Measurements from ENCODE around the gene LAMP2. TPM values are rescaled to one million over a fixed set of nuclear protein-coding genes. Genes with fewer than 3 reads are reported as not detected.

The LAMP2 gene
- total and polyA plus RNA-seq, 12 donors: 14.9 to 88.7 (median 59.0) TPM

DNA sequence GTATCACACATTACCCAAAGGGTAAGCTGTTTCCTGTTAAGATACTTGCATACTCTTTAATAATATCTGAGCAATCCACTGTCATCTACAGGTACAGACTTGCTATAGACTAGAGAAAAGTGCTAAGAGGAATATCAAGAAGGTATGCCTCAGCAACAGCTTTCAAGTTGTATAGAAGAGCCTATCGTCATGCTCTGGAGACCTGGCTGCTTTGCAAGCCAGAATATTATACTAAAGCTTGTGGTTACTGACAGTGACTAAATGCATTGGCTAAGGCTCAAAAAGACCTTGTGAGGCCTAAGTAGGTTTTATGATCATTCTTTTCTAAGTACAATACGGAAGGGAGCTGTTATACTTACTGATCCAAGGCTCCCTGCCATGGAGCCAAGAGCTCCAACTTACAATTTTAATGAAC, 11.3 kb downstream of the LAMP2 start:
- peaks cover 0 to 45% (median 12%) of the 10 kb centered on the region in 9 donors for H3K4me1 ChIP-seq

DNA sequence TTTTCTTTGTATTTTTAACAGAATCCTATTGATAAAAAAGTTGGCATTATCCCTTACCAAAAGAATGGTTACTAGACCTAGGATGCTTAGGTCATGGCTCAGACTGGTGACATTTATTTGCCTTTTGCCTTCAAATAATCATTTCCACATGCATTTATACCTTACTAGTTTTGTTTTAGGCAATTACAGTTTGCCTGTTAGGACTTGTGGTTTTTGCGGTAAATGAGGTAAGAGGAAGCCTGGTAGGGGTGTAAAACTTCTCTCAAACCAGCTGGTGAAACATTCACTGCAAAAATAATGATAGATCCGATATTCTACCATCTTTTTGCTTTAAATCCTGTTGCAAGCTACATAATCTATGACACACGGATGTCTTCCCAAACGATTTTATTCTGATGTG, 12.1 kb downstream of the LAMP2 start:
- intact Hi-C loops (cut with DNase I): loop anchor here in 2 of 10 donors (10.0 kb wide), 1 partner anchor 92 kb away; the partner anchor contains the start of gene ATP1B4 (in 2 of the 2)
- Histone ChIP-seq H3K27ac (no peak overlapping the region), H3K36me3 (peaks cover 0 to 32% (median 0%) of the 10 kb centered on the region in 9 donors), H3K4me1 (peaks cover 0 to 42% (median 10%) of the 10 kb centered on the region in 9 donors), H3K27me3 (no peaks in the 10 kb centered on the region), H3K9me3 (no peaks in the 10 kb centered on the region), H3K4me3 (no peak overlapping the region)
- DNase-seq (no peak), ATAC-seq (no peak)
- TF ChIP-seq, protein P1, sequence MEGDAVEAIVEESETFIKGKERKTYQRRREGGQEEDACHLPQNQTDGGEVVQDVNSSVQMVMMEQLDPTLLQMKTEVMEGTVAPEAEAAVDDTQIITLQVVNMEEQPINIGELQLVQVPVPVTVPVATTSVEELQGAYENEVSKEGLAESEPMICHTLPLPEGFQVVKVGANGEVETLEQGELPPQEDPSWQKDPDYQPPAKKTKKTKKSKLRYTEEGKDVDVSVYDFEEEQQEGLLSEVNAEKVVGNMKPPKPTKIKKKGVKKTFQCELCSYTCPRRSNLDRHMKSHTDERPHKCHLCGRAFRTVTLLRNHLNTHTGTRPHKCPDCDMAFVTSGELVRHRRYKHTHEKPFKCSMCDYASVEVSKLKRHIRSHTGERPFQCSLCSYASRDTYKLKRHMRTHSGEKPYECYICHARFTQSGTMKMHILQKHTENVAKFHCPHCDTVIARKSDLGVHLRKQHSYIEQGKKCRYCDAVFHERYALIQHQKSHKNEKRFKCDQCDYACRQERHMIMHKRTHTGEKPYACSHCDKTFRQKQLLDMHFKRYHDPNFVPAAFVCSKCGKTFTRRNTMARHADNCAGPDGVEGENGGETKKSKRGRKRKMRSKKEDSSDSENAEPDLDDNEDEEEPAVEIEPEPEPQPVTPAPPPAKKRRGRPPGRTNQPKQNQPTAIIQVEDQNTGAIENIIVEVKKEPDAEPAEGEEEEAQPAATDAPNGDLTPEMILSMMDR (IDR thresholded peaks at IDR 0.05): no peak
- WGBS, 2 donors: 56 to 73% methylated on average over 4 of the region's 4 CpGs

More for the DNA sequence above, 11.3 kb downstream of the LAMP2 start:
- Histone ChIP-seq H3K36me3 (peaks cover 0 to 32% (median 0%) of the 10 kb centered on the region in 9 donors), H3K9me3 (no peaks in the 10 kb centered on the region), H3K27ac (peak overlapping the region in 1 of 10 donors; percentile 60), H3K27me3 (no peaks in the 10 kb centered on the region), H3K4me3 (no peak overlapping the region)
- intact Hi-C loops (cut with DNase I): loop anchor here in 2 of 10 donors (10.0 kb wide), 1 partner anchor 93 kb away; the partner anchor contains the start of gene ATP1B4 (in 2 of the 2)
- TF ChIP-seq, protein P1 (IDR thresholded peaks at IDR 0.05): no peak
- WGBS, 2 donors: 38 to 42% methylated on average over 2 of the region's 2 CpGs
- DNase-seq: no peak
- peak in 1 of 8 donors; percentile 22 for ATAC-seq

GRCh38 chrX:120453985-120454384, 15.1 kb downstream of the LAMP2 start:
- Histone ChIP-seq H3K36me3 (peaks cover 0 to 55% (median 0%) of the 10 kb centered on the region in 9 donors), H3K4me1 (peaks cover 0 to 31% (median 10%) of the 10 kb centered on the region in 9 donors), H3K4me3 (no peak overlapping the region), H3K9me3 (no peaks in the 10 kb centered on the region), H3K27ac (no peak overlapping the region), H3K27me3 (no peaks in the 10 kb centered on the region)
- DNase-seq (no peak), ATAC-seq (no peak)
- 69 to 85% methylated on average over 5 of the region's 5 CpGs for WGBS, 2 donors
- intact Hi-C loops (cut with DNase I): loop anchor here in 2 of 10 donors (10.0 kb wide), 1 partner anchor 89 kb away; the partner anchor contains the start of gene ATP1B4 (in 2 of the 2)
- TF ChIP-seq, protein P1 (IDR thresholded peaks at IDR 0.05): no peak

DNA sequence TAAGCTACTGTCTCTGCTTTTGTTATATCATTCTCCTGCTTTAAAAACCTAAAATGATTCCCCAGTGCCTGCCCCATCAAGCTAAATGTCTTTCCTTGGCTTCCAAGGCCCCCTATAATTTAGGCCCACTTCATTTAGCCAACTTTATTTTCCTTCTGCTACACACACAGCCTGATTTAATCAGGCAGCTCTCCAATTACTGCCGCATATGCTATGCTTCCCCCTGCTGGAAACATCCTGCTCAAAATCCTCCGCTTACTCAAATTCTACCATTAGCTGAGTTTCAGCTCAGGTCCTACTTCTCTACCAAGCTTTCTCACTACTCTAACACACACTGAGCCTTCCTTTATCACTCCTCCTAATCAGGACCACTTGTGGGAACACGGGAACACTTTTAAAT, 17.0 kb downstream of the LAMP2 start:
- Histone ChIP-seq H3K27me3 (no peaks in the 10 kb centered on the region), H3K4me3 (no peak overlapping the region), H3K27ac (no peak overlapping the region), H3K9me3 (no peaks in the 10 kb centered on the region), H3K4me1 (peaks cover 0 to 13% (median 0%) of the 10 kb centered on the region in 9 donors), H3K36me3 (peaks cover 0 to 74% (median 6%) of the 10 kb centered on the region in 9 donors)
- WGBS, 2 donors: 27 to 34% methylated on average over 3 of the region's 3 CpGs
- intact Hi-C loops (cut with DNase I): loop anchor here in 2 of 10 donors (10.0 kb wide), 1 partner anchor 87 kb away; the partner anchor contains the start of gene ATP1B4 (in 2 of the 2)
- TF ChIP-seq, protein P1 (IDR thresholded peaks at IDR 0.05): peak in 8 of 9 donors; percentile 9 to 54 (median 37)
- DNase-seq (no peak), ATAC-seq (peak in 1 of 8 donors; percentile 42)
